A673 (cell line): ENCODE measurements around the gene HES1. TPM values are rescaled to one million over a fixed set of nuclear protein-coding genes. Genes with fewer than 3 reads are reported as not detected.

Experiments
- BruUV-seq: library from RNA; stranded (reverse); fragments of 400-500 nt; replicated peaks from 2 replicates; lab custom pipeline; 2021; lab: Mats Ljungman, UMichigan
- CTCF ChIA-PET: fragments of 300-600 bp; sonication (Branson Sonifier 250); formaldehyde crosslinking; loops from one replicate; lab custom pipeline; 2022; ENCODE audit warnings: antibody characterized with exemption; lab: Charles Lee
- POLR2A ChIA-PET: fragments of 300-600 bp; sonication (Branson Sonifier 250); formaldehyde crosslinking; loops from one replicate; lab custom pipeline; 2022; ENCODE audit warnings: antibody characterized with exemption; ENCODE audit not compliant: low non-redundant PET; lab: Charles Lee
- DNase-seq: peaks from one replicate; pipeline ENCODE4 v3.0.0-alpha.2; 2015; ENCODE audit warnings: low spot score
- H3K27ac ChIP-seq: fragments of 200-600 bp; sonication (generic); 2 replicates; pipeline ENCODE4 v1.5.1; 2016; ENCODE audit warnings: mixed run types, low read depth, mild to moderate bottlenecking, mixed read lengths, antibody characterized with exemption, low read length; ENCODE audit not compliant: poor library complexity, severe bottlenecking
- H3K27me3 ChIP-seq: fragments of 200-600 bp; sonication (generic); replicated peaks from 2 replicates; pipeline ENCODE4 v1.6.1; 2017; ENCODE audit warnings: mixed run types, low read depth, mild to moderate bottlenecking, mixed read lengths, antibody characterized with exemption, low read length; ENCODE audit not compliant: insufficient read depth, poor library complexity
- H3K36me3 ChIP-seq: fragments of 200-600 bp; sonication (generic); 2 replicates; pipeline ENCODE4 v1.6.1; 2016; ENCODE audit warnings: mixed run types, mild to moderate bottlenecking, mixed read lengths, antibody characterized with exemption, low read length; ENCODE audit not compliant: insufficient read depth, poor library complexity, severe bottlenecking
- H3K4me1 ChIP-seq: fragments of 200-600 bp; sonication (generic); 2 replicates; pipeline ENCODE4 v1.6.1; 2017; ENCODE audit warnings: mixed run types, mild to moderate bottlenecking, mixed read lengths, antibody characterized with exemption, low read length; ENCODE audit not compliant: insufficient read depth, poor library complexity, severe bottlenecking
- H3K4me3 ChIP-seq: fragments of 200-600 bp; sonication (generic); 2 replicates; pipeline ENCODE4 v1.5.1; 2016; ENCODE audit warnings: low read depth, mixed run types, mild to moderate bottlenecking, mixed read lengths, low read length; ENCODE audit not compliant: poor library complexity, severe bottlenecking
- H3K9me3 ChIP-seq: fragments of 200-600 bp; sonication (generic); 2 replicates; pipeline ENCODE4 v1.6.1; 2016; ENCODE audit warnings: mixed run types, low read depth, mild to moderate bottlenecking, mixed read lengths, antibody characterized with exemption, low read length; ENCODE audit not compliant: poor library complexity, severe bottlenecking
- EZH2 ChIP-seq: fragments of 200-600 bp; sonication (generic); IDR thresholded peaks from 2 replicates; pipeline ENCODE4 v1.6.1; 2017; ENCODE audit warnings: borderline replicate concordance, low read depth, mild to moderate bottlenecking, mixed read lengths, antibody characterized with exemption, low read length; ENCODE audit not compliant: poor library complexity, severe bottlenecking
- intact Hi-C: fragments of 100-400 bp; cut with micrococcal nuclease; formaldehyde crosslinking; loops from one replicate; pipeline ENCODE4 v1.10.0; 2022; ENCODE audit not compliant: unreplicated experiment
- total RNA-seq: library from RNA; stranded (reverse); gene quantifications from 2 replicates; pipeline ENCODE4 v1.2.3, GENCODE V29; 2021
- TF ChIP-seq, protein P1 (sequence below): fragments of 300-800, 200-600 bp; sonication (generic); conservative IDR thresholded peaks from 2 replicates; pipeline ENCODE4 v1.5.1; 2017; ENCODE audit warnings: low read depth, mild to moderate bottlenecking, antibody characterized with exemption, low read length, moderate library complexity, mixed read lengths

HES1 gene
- total RNA-seq, 1 experiment from 2014 or later: 136 TPM

DNA sequence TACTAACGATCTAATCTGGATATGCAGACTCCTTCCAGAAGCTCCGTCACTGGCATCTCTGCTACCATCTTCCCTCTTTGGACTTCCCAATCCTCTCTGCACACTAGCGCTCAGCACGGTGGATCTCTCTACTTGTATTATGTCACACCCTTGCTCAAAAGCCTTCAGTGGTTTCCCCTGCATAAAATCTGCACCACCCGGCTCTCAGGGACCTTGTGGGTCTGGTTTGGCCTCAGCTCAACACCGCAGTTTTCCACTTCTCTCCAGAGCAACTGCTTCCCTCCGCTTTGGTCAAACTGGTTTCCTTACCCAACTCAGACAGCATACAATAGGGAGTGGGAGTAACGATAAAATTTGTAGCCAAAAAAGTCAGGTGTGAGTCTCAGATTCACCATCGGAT lies 30.7 kb upstream of the HES1 start:
- intact Hi-C loops: no loop called here
- Histone ChIP-seq H3K9me3 (no peaks in the 10 kb centered on the region), H3K36me3 (no peaks in the 10 kb centered on the region), H3K4me1 (peaks cover 22% of the 10 kb centered on the region), H3K27me3 (no peaks in the 10 kb centered on the region), H3K27ac (no peak overlapping the region), H3K4me3 (no peak overlapping the region)
- DNase-seq: no peak
- TF ChIP-seq, protein P1, sequence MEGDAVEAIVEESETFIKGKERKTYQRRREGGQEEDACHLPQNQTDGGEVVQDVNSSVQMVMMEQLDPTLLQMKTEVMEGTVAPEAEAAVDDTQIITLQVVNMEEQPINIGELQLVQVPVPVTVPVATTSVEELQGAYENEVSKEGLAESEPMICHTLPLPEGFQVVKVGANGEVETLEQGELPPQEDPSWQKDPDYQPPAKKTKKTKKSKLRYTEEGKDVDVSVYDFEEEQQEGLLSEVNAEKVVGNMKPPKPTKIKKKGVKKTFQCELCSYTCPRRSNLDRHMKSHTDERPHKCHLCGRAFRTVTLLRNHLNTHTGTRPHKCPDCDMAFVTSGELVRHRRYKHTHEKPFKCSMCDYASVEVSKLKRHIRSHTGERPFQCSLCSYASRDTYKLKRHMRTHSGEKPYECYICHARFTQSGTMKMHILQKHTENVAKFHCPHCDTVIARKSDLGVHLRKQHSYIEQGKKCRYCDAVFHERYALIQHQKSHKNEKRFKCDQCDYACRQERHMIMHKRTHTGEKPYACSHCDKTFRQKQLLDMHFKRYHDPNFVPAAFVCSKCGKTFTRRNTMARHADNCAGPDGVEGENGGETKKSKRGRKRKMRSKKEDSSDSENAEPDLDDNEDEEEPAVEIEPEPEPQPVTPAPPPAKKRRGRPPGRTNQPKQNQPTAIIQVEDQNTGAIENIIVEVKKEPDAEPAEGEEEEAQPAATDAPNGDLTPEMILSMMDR: no peak
- TF ChIP-seq EZH2: no peak
- BruUV-seq: no TSS peak
- POLR2A ChIA-PET: no interaction called here
- CTCF ChIA-PET: no interaction called here

DNA sequence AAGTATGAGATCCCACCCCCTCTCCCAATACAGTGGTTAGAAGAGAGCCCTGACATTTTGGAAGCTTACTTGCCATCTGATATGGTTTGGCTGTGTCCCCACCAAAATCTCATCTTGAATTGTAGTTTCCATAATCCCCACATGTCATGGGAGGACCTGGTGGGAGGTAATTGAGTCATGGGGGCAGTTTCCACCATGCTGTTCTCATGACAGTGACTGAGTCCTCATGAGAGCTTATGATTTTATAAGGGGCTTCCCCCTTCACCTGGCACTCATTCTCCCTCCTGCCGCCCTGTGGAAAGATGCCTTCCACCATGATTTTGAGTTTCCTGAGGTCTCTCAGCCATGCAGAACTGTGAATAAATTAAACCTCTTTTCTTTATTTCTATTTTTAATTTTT lies 28.8 kb upstream of the HES1 start:
- H3K27me3 ChIP-seq: no peaks in the 10 kb centered on the region
- H3K27ac ChIP-seq: no peak overlapping the region
- ChIA-PET POLR2A (interaction anchor here (0.7 kb wide), 1 partner anchor 18 kb away, joined by 24 read pairs; no protein-coding TSS in a partner anchor), CTCF (no interaction called here)
- H3K9me3 ChIP-seq: no peaks in the 10 kb centered on the region
- no TSS peak for BruUV-seq
- H3K4me3 ChIP-seq: no peak overlapping the region
- no peak for DNase-seq
- H3K4me1 ChIP-seq: peaks cover 22% of the 10 kb centered on the region
- no peak for TF ChIP-seq EZH2
- TF ChIP-seq, protein P1: no peak
- no peaks in the 10 kb centered on the region for H3K36me3 ChIP-seq
- intact Hi-C loops: no loop called here

DNA sequence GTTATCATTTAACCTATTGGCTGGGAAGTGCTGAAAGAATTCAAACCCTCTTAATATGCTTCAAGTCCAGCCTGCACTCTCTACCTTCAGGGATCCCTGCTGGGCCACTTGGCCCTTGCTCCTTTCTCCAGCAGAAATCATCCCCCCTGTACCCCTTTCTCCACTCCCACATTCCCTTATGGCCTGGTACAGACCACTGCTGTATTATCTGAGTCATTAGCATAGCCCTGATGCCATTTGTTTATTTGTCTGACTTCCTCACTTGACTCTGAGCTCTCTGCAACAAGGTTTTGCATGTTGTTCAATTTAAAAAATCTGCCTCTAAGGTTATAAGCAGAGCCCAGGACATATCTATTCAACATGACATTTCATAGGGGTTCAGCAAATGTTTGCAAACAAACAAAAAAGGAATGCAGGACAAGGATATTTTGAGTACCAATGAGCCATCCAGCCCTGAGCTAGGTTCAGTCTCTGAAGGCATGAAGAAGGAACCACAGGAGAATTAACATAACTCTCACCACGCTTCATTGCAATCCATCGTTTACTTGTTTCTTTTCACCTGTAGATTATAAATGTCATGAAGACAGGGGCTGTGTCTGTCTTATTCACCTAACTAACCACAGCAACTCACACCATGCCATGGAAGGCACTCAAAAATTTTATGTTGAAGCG lies 26.6 kb upstream of the HES1 start:
- BruUV-seq: no TSS peak
- DNase-seq: no peak
- H3K36me3 ChIP-seq: no peaks in the 10 kb centered on the region
- peaks cover 15% of the 10 kb centered on the region for H3K4me1 ChIP-seq
- intact Hi-C loops: no loop called here
- ChIA-PET POLR2A (no interaction called here), CTCF (no interaction called here)
- TF ChIP-seq, protein P1: no peak
- TF ChIP-seq EZH2: no peak
- H3K4me3 ChIP-seq: no peak overlapping the region
- H3K27me3 ChIP-seq: no peaks in the 10 kb centered on the region
- H3K9me3 ChIP-seq: no peaks in the 10 kb centered on the region
- no peak overlapping the region for H3K27ac ChIP-seq
